Fibroblast of lung (primary cell): ENCODE results near the gene GPR155. TPM values are rescaled to one million over a fixed set of nuclear protein-coding genes. Genes with fewer than 3 reads are reported as not detected.

Source experiments
- DNase-seq, 2 donors: peaks; one replicate each; pipeline versions ENCODE4 v3.0.0 to v3.0.0-alpha.2; 2010; ENCODE audit warnings: low read depth in 2 of 2
- H2AFZ ChIP-seq: 2 replicates; pipeline ENCODE4 v1.5.1; 2012; ENCODE audit warnings: low read length, control low read depth, inconsistent platforms
- H3K27ac ChIP-seq: 2 replicates; pipeline ENCODE4 v1.5.1; 2011; ENCODE audit warnings: low read length, control low read depth; ENCODE audit not compliant: insufficient read depth
- H3K27me3 ChIP-seq: 2 replicates; pipeline ENCODE4 v1.5.1; 2011; ENCODE audit warnings: mild to moderate bottlenecking, low read length; ENCODE audit not compliant: control insufficient read depth, insufficient read depth
- H3K36me3 ChIP-seq: 2 replicates; pipeline ENCODE4 v1.5.1; 2011; ENCODE audit warnings: low read length; ENCODE audit not compliant: control insufficient read depth, insufficient read depth
- H3K4me1 ChIP-seq: 2 replicates; pipeline ENCODE4 v1.5.1; 2011; ENCODE audit warnings: low read length; ENCODE audit not compliant: control insufficient read depth, insufficient read depth; ENCODE audit errors: extremely low read depth
- H3K4me2 ChIP-seq: 2 replicates; pipeline ENCODE4 v1.5.1; 2011; ENCODE audit warnings: low read length, control low read depth; ENCODE audit not compliant: insufficient read depth; ENCODE audit errors: extremely low read depth
- H3K4me3 ChIP-seq, 4 experiments: fragments of 200-600 bp in 1 of 4; sonication (generic) in 1 of 4; replicated peaks in 1 of 4; 2 replicates each; pipeline ENCODE4 v1.5.1; 2011 to 2016; ENCODE audit warnings: low read length in 4 of 4, low read depth in 3 of 4, mild to moderate bottlenecking in 3 of 4, control low read depth in 2 of 4, inconsistent platforms in 1 of 4, mixed read lengths in 1 of 4; ENCODE audit not compliant: insufficient read depth in 1 of 4; ENCODE audit errors: control extremely low read depth in 1 of 4
- H3K79me2 ChIP-seq: 2 replicates; pipeline ENCODE4 v1.5.1; 2012; ENCODE audit warnings: mild to moderate bottlenecking, low read length, inconsistent platforms; ENCODE audit not compliant: control insufficient read depth, insufficient read depth
- H3K9ac ChIP-seq: 2 replicates; pipeline ENCODE4 v1.5.1; 2011; ENCODE audit warnings: mild to moderate bottlenecking, low read length, control low read depth; ENCODE audit not compliant: insufficient read depth
- H3K9me3 ChIP-seq: 2 replicates; pipeline ENCODE4 v1.5.1; 2012; ENCODE audit warnings: low read depth, low read length; ENCODE audit not compliant: control insufficient read depth, insufficient read depth
- H4K20me1 ChIP-seq: 2 replicates; pipeline ENCODE4 v1.5.1; 2011; ENCODE audit warnings: low read length; ENCODE audit not compliant: control insufficient read depth, insufficient read depth; ENCODE audit errors: extremely low read depth
- EZH2 ChIP-seq: IDR thresholded peaks from 2 replicates; pipeline ENCODE4 v1.5.1; 2012; ENCODE audit warnings: low read length, control low read depth, mild to moderate bottlenecking; ENCODE audit errors: missing control alignments
- polyA plus RNA-seq, 2 donors: library from polyadenylated mRNA; depleted of rRNA in 1 of 2; stranded (reverse) in 1 of 2; unstranded in 1 of 2; fragments of >200 nt; gene quantifications; 2 replicates each; pipeline ENCODE4 v1.2.1, GENCODE V29; 2011 to 2012; ENCODE audit warnings: missing spikeins in 1 of 2
- total RNA-seq: library from RNA; depleted of rRNA; stranded (reverse); fragments of >200 nt; gene quantifications from 2 replicates; pipeline ENCODE4 v1.2.1, GENCODE V29; 2014
- TF ChIP-seq, protein P1 (sequence below), 2 donors: IDR thresholded peaks in 1 of 2; conservative IDR thresholded peaks in 1 of 2; 1 replicate in 1 of 2; 2 replicates in 1 of 2; pipeline ENCODE4 v1.5.1; 2011 to 2012; ENCODE audit warnings: low read length in 2 of 2, control low read depth in 1 of 2, inconsistent platforms in 1 of 2, low read depth in 1 of 2, mild to moderate bottlenecking in 1 of 2

GPR155 gene
- total and polyA plus RNA-seq, 2 donors (not counting 1 experiment from before 2014, with no cell fraction given): 5.1 to 6.4 TPM

GRCh38 chr2:174385201-174385600, 101.6 kb downstream of the GPR155 start:
- H3K27me3 ChIP-seq: no peaks in the 10 kb centered on the region
- H3K4me1 ChIP-seq: no peaks in the 10 kb centered on the region
- DNase-seq: no peak

DNA sequence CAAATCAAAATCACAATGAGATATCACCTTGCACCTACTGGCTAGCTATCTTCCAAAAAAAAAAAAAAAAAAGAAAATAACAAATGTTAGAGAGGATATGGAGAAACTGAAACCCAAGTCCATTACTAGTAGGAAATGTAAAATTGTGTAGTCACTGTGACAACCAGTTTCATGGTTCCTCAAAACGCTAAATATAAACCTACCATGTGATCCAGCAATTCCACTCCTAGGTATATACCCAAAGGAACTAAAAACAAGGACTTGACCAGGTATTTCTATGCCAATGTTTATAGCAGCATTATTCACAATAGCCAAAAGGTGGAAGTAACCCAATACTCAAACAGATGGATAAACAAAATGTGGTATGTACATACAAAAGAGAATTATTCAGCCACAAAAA, 103.0 kb downstream of the GPR155 start:
- Histone ChIP-seq H3K79me2 (peaks cover 1% of the 10 kb centered on the region), H3K27ac (no peak overlapping the region), H3K4me2 (no peak overlapping the region), H3K4me1 (no peaks in the 10 kb centered on the region), H3K27me3 (no peaks in the 10 kb centered on the region), H3K36me3 (no peaks in the 10 kb centered on the region), H2AFZ (no peak overlapping the region), H4K20me1 (no peaks in the 10 kb centered on the region), H3K4me3 (no peak overlapping the region), H3K9ac (no peak overlapping the region), H3K9me3 (no peaks in the 10 kb centered on the region)
- no peak for DNase-seq
- no peak for TF ChIP-seq EZH2
- TF ChIP-seq, protein P1, sequence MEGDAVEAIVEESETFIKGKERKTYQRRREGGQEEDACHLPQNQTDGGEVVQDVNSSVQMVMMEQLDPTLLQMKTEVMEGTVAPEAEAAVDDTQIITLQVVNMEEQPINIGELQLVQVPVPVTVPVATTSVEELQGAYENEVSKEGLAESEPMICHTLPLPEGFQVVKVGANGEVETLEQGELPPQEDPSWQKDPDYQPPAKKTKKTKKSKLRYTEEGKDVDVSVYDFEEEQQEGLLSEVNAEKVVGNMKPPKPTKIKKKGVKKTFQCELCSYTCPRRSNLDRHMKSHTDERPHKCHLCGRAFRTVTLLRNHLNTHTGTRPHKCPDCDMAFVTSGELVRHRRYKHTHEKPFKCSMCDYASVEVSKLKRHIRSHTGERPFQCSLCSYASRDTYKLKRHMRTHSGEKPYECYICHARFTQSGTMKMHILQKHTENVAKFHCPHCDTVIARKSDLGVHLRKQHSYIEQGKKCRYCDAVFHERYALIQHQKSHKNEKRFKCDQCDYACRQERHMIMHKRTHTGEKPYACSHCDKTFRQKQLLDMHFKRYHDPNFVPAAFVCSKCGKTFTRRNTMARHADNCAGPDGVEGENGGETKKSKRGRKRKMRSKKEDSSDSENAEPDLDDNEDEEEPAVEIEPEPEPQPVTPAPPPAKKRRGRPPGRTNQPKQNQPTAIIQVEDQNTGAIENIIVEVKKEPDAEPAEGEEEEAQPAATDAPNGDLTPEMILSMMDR (conservative IDR thresholded peaks at IDR 0.05 in 1 of 2, IDR thresholded peaks at IDR 0.05 in 1 of 2; ENCODE audit: low read depth in 1 of 2, low read length in 2 of 2): no peak

More at GRCh38 chr2:174385201-174385600, 101.6 kb downstream of the GPR155 start:
- H3K9ac ChIP-seq: no peak overlapping the region
- no peaks in the 10 kb centered on the region for H4K20me1 ChIP-seq
- H2AFZ ChIP-seq: no peak overlapping the region
- no peaks in the 10 kb centered on the region for H3K9me3 ChIP-seq
- TF ChIP-seq, protein P1 (conservative IDR thresholded peaks at IDR 0.05 in 1 of 2, IDR thresholded peaks at IDR 0.05 in 1 of 2; ENCODE audit: low read depth in 1 of 2, low read length in 2 of 2): no peak
- no peak for TF ChIP-seq EZH2
- no peak overlapping the region for H3K4me2 ChIP-seq
- H3K27ac ChIP-seq: no peak overlapping the region
- peaks cover 1% of the 10 kb centered on the region for H3K79me2 ChIP-seq
- H3K4me3 ChIP-seq: no peak overlapping the region
- no peaks in the 10 kb centered on the region for H3K36me3 ChIP-seq

Other genes with a start within 250 kb of the GPR155 start
- 70.4 and 74.3 TPM in 2 replicates for gene OLA1, start 238.5 kb downstream of the GPR155 start, total RNA-seq
- 91.4 and 122 TPM in 2 replicates for gene OLA1, start 238.5 kb downstream of the GPR155 start, polyA plus RNA-seq
- not detected in 2 replicates for gene SP9, start 152.1 kb downstream of the GPR155 start, total RNA-seq
- not detected in 2 replicates for gene SP9, start 152.1 kb downstream of the GPR155 start, polyA plus RNA-seq
- 33.4 and 39.1 TPM in 2 replicates for gene SCRN3, start 91.3 kb downstream of the GPR155 start, total RNA-seq
- 24.5 and 29.2 TPM in 2 replicates for gene SCRN3, start 91.3 kb downstream of the GPR155 start, polyA plus RNA-seq
- 5.6 and 10.7 TPM in 2 replicates for gene WIPF1, start 110.8 kb upstream of the GPR155 start, total RNA-seq
- gene WIPF1, start 110.8 kb upstream of the GPR155 start, polyA plus RNA-seq: 22.6 and 23.6 TPM in 2 replicates